OCI-LY1 (cell line): ENCODE measurements around the gene TMEM52B.

Source experiments
- CTCF ChIP-seq: fragments of 200-600 bp; sonication (generic), shearing (Covaris generic); IDR thresholded peaks from 2 replicates; pipeline ENCODE4 v1.5.1; 2017; ENCODE audit warnings: mild to moderate bottlenecking, antibody characterized with exemption, low read length, moderate library complexity, mixed read lengths
- EZH2 ChIP-seq: fragments of 200-600 bp; sonication (generic), shearing (Covaris generic); IDR thresholded peaks from 2 replicates; pipeline ENCODE4 v1.8.0; 2017; ENCODE audit warnings: borderline replicate concordance, mixed run types, mild to moderate bottlenecking, antibody characterized with exemption, low read length, moderate library complexity, mixed read lengths

DNA sequence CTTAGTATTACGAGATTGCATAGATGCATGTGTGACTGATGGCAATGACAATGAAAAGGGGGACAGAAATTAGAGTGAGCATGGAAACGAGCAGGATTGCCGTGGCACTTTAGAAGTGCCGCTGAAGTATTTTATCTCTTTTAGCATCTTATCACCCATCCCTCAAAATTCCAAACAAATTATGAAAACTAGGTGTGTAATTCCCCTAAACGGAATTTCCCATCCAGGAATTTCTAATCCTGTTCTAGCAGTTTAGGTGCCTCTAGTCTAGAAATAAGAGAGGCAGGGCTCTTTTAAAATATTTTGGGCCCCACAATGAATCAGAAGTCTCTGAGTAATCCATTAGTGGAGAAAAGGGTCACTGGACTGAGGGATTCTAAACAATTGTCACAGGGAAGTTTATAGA, 947 bp downstream of the TMEM52B start:
- no peak for TF ChIP-seq CTCF
- no peak for TF ChIP-seq EZH2
